Measurements from ENCODE around the gene PIP5K1A.
"Not testable (repeated sequence)": the region's sequence is repeated elsewhere in the genome, so short reads cannot be mapped to it uniquely, and the experiment has no call there.

Gene PIP5K1A

GRCh38 chr1:151193856-151194255 lies 4.5 kb upstream of the PIP5K1A start:
- no peak for DNase-seq

GRCh38 chr1:151194894-151195594 lies 3.3 kb upstream of the PIP5K1A start:
- DNase-seq, result not testable (repeated sequence)

GRCh38 chr1:151196292-151196800 lies 2.0 kb upstream of the PIP5K1A start:
- DNase-seq, result no peak

GRCh38 chr1:151197863-151198253 lies 494 bp upstream of the PIP5K1A start:
- no peak for DNase-seq

GRCh38 chr1:151199873-151200581 lies 1.7 kb downstream of the PIP5K1A start:
- no peak for DNase-seq

- DNase-seq, result not testable (repeated sequence)
These were observed 7.1 kb downstream of the PIP5K1A start for GRCh38 chr1:151205381-151205965.

- DNase-seq, result no peak
These were observed 12.5 kb downstream of the PIP5K1A start for GRCh38 chr1:151210830-151211229.

GRCh38 chr1:151211972-151212705 lies 13.8 kb downstream of the PIP5K1A start:
- DNase-seq, result no peak

GRCh38 chr1:151213560-151213959 lies 15.2 kb downstream of the PIP5K1A start:
- no peak for DNase-seq

- no peak for DNase-seq
These were observed 23.3 kb downstream of the PIP5K1A start for GRCh38 chr1:151221616-151222015.

GRCh38 chr1:151222130-151222529 lies 23.8 kb downstream of the PIP5K1A start:
- no peak for DNase-seq

GRCh38 chr1:151235235-151235634 lies 36.9 kb downstream of the PIP5K1A start:
- DNase-seq, result no peak

GRCh38 chr1:151237678-151238466 lies 39.5 kb downstream of the PIP5K1A start:
- no peak for DNase-seq

GRCh38 chr1:151238467-151238739 lies 40.1 kb downstream of the PIP5K1A start:
- no peak for DNase-seq

- DNase-seq, result no peak
These were observed 44.1 kb downstream of the PIP5K1A start for GRCh38 chr1:151242442-151242841.

- DNase-seq, result no peak
These were observed 45.4 kb downstream of the PIP5K1A start for GRCh38 chr1:151243683-151244216.

- no peak for DNase-seq
These were observed 48.4 kb downstream of the PIP5K1A start for GRCh38 chr1:151246786-151247185.

GRCh38 chr1:151251656-151252470 lies 53.5 kb downstream of the PIP5K1A start:
- no peak for DNase-seq

- DNase-seq, result peak; percentile 91
These were observed 56.2 kb downstream of the PIP5K1A start, which contains the start of gene PSMD4 for GRCh38 chr1:151254217-151255213. TSS of gene PSMD4 (plus strand) at chr1:151254734. CDS start at chr1:151254783, 49 bp downstream.

- no peak for DNase-seq
These were observed 57.0 kb downstream of the PIP5K1A start for GRCh38 chr1:151255381-151255780.
